Measurements from ENCODE around the gene IL26. TPM values are rescaled to one million over a fixed set of nuclear protein-coding genes. Genes with fewer than 3 reads are reported as not detected.

The IL26 gene
- total RNA-seq, 2 experiments from 2014 or later, result 0.25 TPM; not detected in 1

GRCh38 chr12:68240079-68240478, 14.5 kb upstream of the IL26 start:
- Mint-ChIP-seq H3K4me1 (ENCODE audit: low read depth) (peaks cover 46% of the 10 kb centered on the region), H3K27ac (peak overlapping the region; percentile 73), H3K27me3 (no peaks in the 10 kb centered on the region), H3K36me3 (ENCODE audit: low read depth) (no peaks in the 10 kb centered on the region), H3K4me3 (peak overlapping the region; percentile 32), H3K9me3 (no peaks in the 10 kb centered on the region)
- Histone ChIP-seq H3K4me3 (ENCODE audit: low read length) (no peak overlapping the region), H3K9me3 (ENCODE audit: control insufficient read depth in 1 of 2, insufficient read depth in 1 of 2, low read length in 2 of 2) (no peaks in the 10 kb centered on the region), H3K27ac (ENCODE audit: low read depth in 1 of 2, low read length in 2 of 2) (peak overlapping the region in 1 of 2 donors; percentile 31), H3K36me3 (ENCODE audit: insufficient read depth, low read length) (no peaks in the 10 kb centered on the region), H3K4me1 (ENCODE audit: insufficient read depth, low read length) (peaks cover 29% of the 10 kb centered on the region), H3K27me3 (ENCODE audit: control insufficient read depth in 1 of 2, insufficient read depth in 2 of 2, low read length in 2 of 2) (no peaks in the 10 kb centered on the region)
- no peak for DNase-seq
- CTCF ChIA-PET, result no interaction called here
- no peak for ATAC-seq (ENCODE audit: poor library complexity)
- TF ChIP-seq CTCF (IDR thresholded peaks at IDR 0.05), result no peak
- intact Hi-C loops (cut with DNase I, micrococcal nuclease), result loop anchor here in 1 of 2 experiments (5.0 kb wide), 1 partner anchor 447 kb away; the partner anchor contains the start of gene NUP107
- POLR2A ChIA-PET, result no interaction called here

- Mint-ChIP-seq H3K4me3 (peak overlapping the region; percentile 32), H3K9me3 (no peaks in the 10 kb centered on the region), H3K36me3 (ENCODE audit: low read depth) (no peaks in the 10 kb centered on the region), H3K27me3 (no peaks in the 10 kb centered on the region), H3K27ac (peak overlapping the region; percentile 73), H3K4me1 (ENCODE audit: low read depth) (peaks cover 52% of the 10 kb centered on the region)
- TF ChIP-seq CTCF (IDR thresholded peaks at IDR 0.05), result no peak
- peaks cover 29% of the 10 kb centered on the region for H3K4me1 ChIP-seq (ENCODE audit: insufficient read depth, low read length)
- H3K27me3 ChIP-seq (ENCODE audit: control insufficient read depth in 1 of 2, insufficient read depth in 2 of 2, low read length in 2 of 2), result no peaks in the 10 kb centered on the region
- no peak overlapping the region for H3K4me3 ChIP-seq (ENCODE audit: low read length)
- intact Hi-C loops (cut with DNase I, micrococcal nuclease), result loop anchor here in 1 of 2 experiments (5.0 kb wide), 1 partner anchor 78 kb away; no protein-coding TSS in a partner anchor
- H3K9me3 ChIP-seq (ENCODE audit: control insufficient read depth in 1 of 2, insufficient read depth in 1 of 2, low read length in 2 of 2), result no peaks in the 10 kb centered on the region
- ChIA-PET CTCF (interaction anchor here (1.2 kb wide), 1 partner anchor 16 kb away, joined by 5 read pairs; no protein-coding TSS in a partner anchor), POLR2A (no interaction called here)
- no peaks in the 10 kb centered on the region for H3K36me3 ChIP-seq (ENCODE audit: insufficient read depth, low read length)
- H3K27ac ChIP-seq (ENCODE audit: low read depth in 1 of 2, low read length in 2 of 2), result no peak overlapping the region
- ATAC-seq (ENCODE audit: poor library complexity) (no peak), DNase-seq (no peak)
Measured at GRCh38 chr12:68239309-68239982, 13.8 kb upstream of the IL26 start.

DNA sequence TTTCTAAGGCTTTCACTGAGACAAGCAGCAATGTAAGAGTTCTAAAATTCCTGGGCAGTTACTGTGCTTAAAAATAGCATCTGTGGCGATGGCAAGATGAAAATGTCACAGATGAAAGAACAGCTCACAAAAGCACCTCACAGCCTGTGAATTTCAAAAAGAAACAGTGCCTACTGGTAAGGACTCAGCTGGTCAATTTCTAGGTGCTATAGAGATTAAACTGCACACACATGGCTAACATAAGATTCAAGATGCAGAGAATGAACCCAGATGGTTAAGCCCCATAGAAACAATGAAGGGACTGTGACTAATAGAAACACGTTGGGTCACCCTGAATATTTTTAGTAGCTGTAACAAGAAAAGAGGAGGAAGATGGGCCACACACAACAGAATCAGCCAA, 12.0 kb upstream of the IL26 start:
- POLR2A ChIA-PET, result no interaction called here

More for the DNA sequence above, 12.0 kb upstream of the IL26 start:
- TF ChIP-seq CTCF (IDR thresholded peaks at IDR 0.05), result no peak
- no peaks in the 10 kb centered on the region for H3K27me3 ChIP-seq (ENCODE audit: control insufficient read depth in 1 of 2, insufficient read depth in 2 of 2, low read length in 2 of 2)
- H3K9me3 ChIP-seq (ENCODE audit: control insufficient read depth in 1 of 2, insufficient read depth in 1 of 2, low read length in 2 of 2), result no peaks in the 10 kb centered on the region
- no peak overlapping the region for H3K4me3 ChIP-seq (ENCODE audit: low read length)
- H3K9me3 Mint-ChIP-seq, result no peaks in the 10 kb centered on the region
- DNase-seq, result no peak
- H3K4me3 Mint-ChIP-seq, result peak overlapping the region; percentile 92
- ATAC-seq (ENCODE audit: poor library complexity), result no peak
- H3K36me3 ChIP-seq (ENCODE audit: insufficient read depth, low read length), result no peaks in the 10 kb centered on the region
- no peaks in the 10 kb centered on the region for H3K27me3 Mint-ChIP-seq
- intact Hi-C loops (cut with DNase I, micrococcal nuclease), result loop anchor here in 1 of 2 experiments (2.0 to 5.0 kb wide), 2 partner anchors 63 to 80 kb away; no protein-coding TSS in a partner anchor
- H3K27ac ChIP-seq (ENCODE audit: low read depth in 1 of 2, low read length in 2 of 2), result no peak overlapping the region
- CTCF ChIA-PET, result no interaction called here
- H3K4me1 ChIP-seq (ENCODE audit: insufficient read depth, low read length), result peaks cover 29% of the 10 kb centered on the region
- H3K4me1 Mint-ChIP-seq (ENCODE audit: low read depth), result peaks cover 61% of the 10 kb centered on the region
- no peaks in the 10 kb centered on the region for H3K36me3 Mint-ChIP-seq (ENCODE audit: low read depth)
- peak overlapping the region; percentile 89 for H3K27ac Mint-ChIP-seq

Data from CD4-positive, alpha-beta T cell (primary cell).